ENCODE data around the gene BCAS3.
A peak's percentile ranks its signal among the peaks of the same experiment; 100 is the strongest.

Gene BCAS3

GRCh38 chr17:60832151-60832585 lies 154.5 kb downstream of the BCAS3 start:
- TF ChIP-seq BACH2 (CRISPR knock-in tag; IDR thresholded peaks at IDR 0.05; ENCODE audit: borderline replicate concordance) (no peak), ZNF70 (CRISPR knock-in tag; IDR thresholded peaks at IDR 0.05) (no peak), CSDC2 (CRISPR knock-in tag; IDR thresholded peaks at IDR 0.05) (no peak), ESRRG (CRISPR knock-in tag; IDR thresholded peaks at IDR 0.05) (no peak), TSHZ2 (CRISPR knock-in tag; IDR thresholded peaks at IDR 0.05) (0 out of 2 replicates have a peak, but pooled peaks have one; percentile 48), CREB5 (CRISPR knock-in tag; IDR thresholded peaks at IDR 0.05; ENCODE audit: low read depth) (no peak), TCF4 (CRISPR knock-in tag; IDR thresholded peaks at IDR 0.05; ENCODE audit: borderline replicate concordance) (no peak)
- peak; percentile 75 for ATAC-seq

DNA sequence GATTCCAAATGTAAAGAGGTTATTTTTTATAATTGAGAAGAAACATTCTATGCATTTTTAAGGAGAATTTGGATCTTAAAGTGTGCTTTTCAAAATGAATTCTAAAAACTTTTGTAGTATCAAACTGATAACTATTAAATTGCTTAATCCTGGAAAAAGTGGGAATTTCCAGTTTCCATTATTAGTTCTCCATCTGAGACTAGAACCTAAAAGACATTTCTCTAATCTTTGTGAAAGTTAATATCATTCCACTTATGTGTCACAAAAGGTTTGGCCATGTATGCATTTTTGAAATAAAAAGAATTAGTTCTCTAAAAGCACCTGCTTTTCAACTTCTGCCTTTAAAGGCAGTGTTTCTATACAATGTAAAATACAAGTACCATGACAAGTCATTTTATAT lies 155.0 kb downstream of the BCAS3 start:
- no peak for ATAC-seq
- TF ChIP-seq TCF4 (CRISPR knock-in tag; IDR thresholded peaks at IDR 0.05; ENCODE audit: borderline replicate concordance) = no peak
- TF ChIP-seq, protein P1, sequence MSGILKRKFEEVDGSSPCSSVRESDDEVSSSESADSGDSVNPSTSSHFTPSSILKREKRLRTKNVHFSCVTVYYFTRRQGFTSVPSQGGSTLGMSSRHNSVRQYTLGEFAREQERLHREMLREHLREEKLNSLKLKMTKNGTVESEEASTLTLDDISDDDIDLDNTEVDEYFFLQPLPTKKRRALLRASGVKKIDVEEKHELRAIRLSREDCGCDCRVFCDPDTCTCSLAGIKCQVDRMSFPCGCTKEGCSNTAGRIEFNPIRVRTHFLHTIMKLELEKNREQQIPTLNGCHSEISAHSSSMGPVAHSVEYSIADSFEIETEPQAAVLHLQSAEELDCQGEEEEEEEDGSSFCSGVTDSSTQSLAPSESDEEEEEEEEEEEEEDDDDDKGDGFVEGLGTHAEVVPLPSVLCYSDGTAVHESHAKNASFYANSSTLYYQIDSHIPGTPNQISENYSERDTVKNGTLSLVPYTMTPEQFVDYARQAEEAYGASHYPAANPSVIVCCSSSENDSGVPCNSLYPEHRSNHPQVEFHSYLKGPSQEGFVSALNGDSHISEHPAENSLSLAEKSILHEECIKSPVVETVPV (CRISPR knock-in tag; IDR thresholded peaks at IDR 0.05) = no peak
- no peak for TF ChIP-seq ZC3H10 (CRISPR knock-in tag; IDR thresholded peaks at IDR 0.05)
- TF ChIP-seq CREB5 (CRISPR knock-in tag; IDR thresholded peaks at IDR 0.05; ENCODE audit: low read depth) = no peak
- no peak for TF ChIP-seq RARB (CRISPR knock-in tag; IDR thresholded peaks at IDR 0.05)
- no peak for TF ChIP-seq ZFP30 (CRISPR knock-in tag; IDR thresholded peaks at IDR 0.05)
- TF ChIP-seq ZNF70 (CRISPR knock-in tag; IDR thresholded peaks at IDR 0.05) = no peak
- no peak for TF ChIP-seq ZNF8 (CRISPR knock-in tag; IDR thresholded peaks at IDR 0.05)
- no peak for TF ChIP-seq PPARA (CRISPR knock-in tag; IDR thresholded peaks at IDR 0.05; ENCODE audit: borderline replicate concordance)
- TF ChIP-seq, protein P2, sequence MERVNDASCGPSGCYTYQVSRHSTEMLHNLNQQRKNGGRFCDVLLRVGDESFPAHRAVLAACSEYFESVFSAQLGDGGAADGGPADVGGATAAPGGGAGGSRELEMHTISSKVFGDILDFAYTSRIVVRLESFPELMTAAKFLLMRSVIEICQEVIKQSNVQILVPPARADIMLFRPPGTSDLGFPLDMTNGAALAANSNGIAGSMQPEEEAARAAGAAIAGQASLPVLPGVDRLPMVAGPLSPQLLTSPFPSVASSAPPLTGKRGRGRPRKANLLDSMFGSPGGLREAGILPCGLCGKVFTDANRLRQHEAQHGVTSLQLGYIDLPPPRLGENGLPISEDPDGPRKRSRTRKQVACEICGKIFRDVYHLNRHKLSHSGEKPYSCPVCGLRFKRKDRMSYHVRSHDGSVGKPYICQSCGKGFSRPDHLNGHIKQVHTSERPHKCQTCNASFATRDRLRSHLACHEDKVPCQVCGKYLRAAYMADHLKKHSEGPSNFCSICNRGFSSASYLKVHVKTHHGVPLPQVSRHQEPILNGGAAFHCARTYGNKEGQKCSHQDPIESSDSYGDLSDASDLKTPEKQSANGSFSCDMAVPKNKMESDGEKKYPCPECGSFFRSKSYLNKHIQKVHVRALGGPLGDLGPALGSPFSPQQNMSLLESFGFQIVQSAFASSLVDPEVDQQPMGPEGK (CRISPR knock-in tag; IDR thresholded peaks at IDR 0.05; ENCODE audit: borderline replicate concordance) = no peak
- TF ChIP-seq TSHZ2 (CRISPR knock-in tag; IDR thresholded peaks at IDR 0.05) = no peak
- no peak for TF ChIP-seq OSR1 (CRISPR knock-in tag; IDR thresholded peaks at IDR 0.05)

GRCh38 chr17:60840456-60840855 lies 162.8 kb downstream of the BCAS3 start:
- no peak for ATAC-seq
- TF ChIP-seq ZFP30 (CRISPR knock-in tag; IDR thresholded peaks at IDR 0.05) (no peak), SNAI2 (CRISPR knock-in tag; IDR thresholded peaks at IDR 0.05) (no peak), TSHZ2 (CRISPR knock-in tag; IDR thresholded peaks at IDR 0.05) (no peak), PPARA (CRISPR knock-in tag; IDR thresholded peaks at IDR 0.05; ENCODE audit: borderline replicate concordance) (no peak), RARB (CRISPR knock-in tag; IDR thresholded peaks at IDR 0.05) (no peak), ARNTL (CRISPR knock-in tag; IDR thresholded peaks at IDR 0.05; ENCODE audit: borderline replicate concordance, low read depth) (no peak), ZNF70 (CRISPR knock-in tag; IDR thresholded peaks at IDR 0.05) (no peak), ZNF565 (CRISPR knock-in tag; conservative IDR thresholded peaks at IDR 0.05; ENCODE audit: low read depth) (no peak), BACH2 (CRISPR knock-in tag; IDR thresholded peaks at IDR 0.05; ENCODE audit: borderline replicate concordance) (no peak), TOX (CRISPR knock-in tag; IDR thresholded peaks at IDR 0.05; ENCODE audit: borderline replicate concordance) (no peak)
- TF ChIP-seq, protein P1 (CRISPR knock-in tag; IDR thresholded peaks at IDR 0.05) = no peak
